ENCODE data around the gene SPAG6.
"Not testable (repeated sequence)": the region's sequence is repeated elsewhere in the genome, so short reads cannot be mapped to it uniquely, and the experiment has no call there.

The SPAG6 gene

GRCh38 chr10:22344249-22344648 lies 1.0 kb upstream of the SPAG6 start:
- Mint-ChIP-seq H3K9me3 (peaks cover 11% of the 10 kb centered on the region), H3K4me3 (no peak overlapping the region), H3K27ac (no peak overlapping the region), H3K4me1 (ENCODE audit: low read depth) (peaks cover 25% of the 10 kb centered on the region), H3K36me3 (ENCODE audit: low read depth) (no peaks in the 10 kb centered on the region), H3K27me3 (peaks cover 77% of the 10 kb centered on the region)
- no peak for DNase-seq

- H3K9me3 Mint-ChIP-seq: peaks cover 11% of the 10 kb centered on the region
- peaks cover 19% of the 10 kb centered on the region for H3K4me1 Mint-ChIP-seq (ENCODE audit: low read depth)
- H3K4me3 Mint-ChIP-seq: peak overlapping the region; percentile 53
- H3K27me3 Mint-ChIP-seq: peaks cover 71% of the 10 kb centered on the region
- no peaks in the 10 kb centered on the region for H3K36me3 Mint-ChIP-seq (ENCODE audit: low read depth)
- DNase-seq: no peak
- peak overlapping the region; percentile 75 for H3K27ac Mint-ChIP-seq
Observed at GRCh38 chr10:22344781-22345300, 455 bp upstream of the SPAG6 start.

GRCh38 chr10:22346096-22346661 lies 883 bp downstream of the SPAG6 start:
- Mint-ChIP-seq H3K4me3 (peak overlapping the region; percentile 18), H3K9me3 (peaks cover 11% of the 10 kb centered on the region), H3K36me3 (ENCODE audit: low read depth) (no peaks in the 10 kb centered on the region), H3K27me3 (peaks cover 66% of the 10 kb centered on the region), H3K27ac (no peak overlapping the region), H3K4me1 (ENCODE audit: low read depth) (peaks cover 14% of the 10 kb centered on the region)
- no peak for DNase-seq

GRCh38 chr10:22349755-22350154 lies 4.5 kb downstream of the SPAG6 start:
- H3K4me1 Mint-ChIP-seq (ENCODE audit: low read depth): peaks cover 5% of the 10 kb centered on the region
- peaks cover 5% of the 10 kb centered on the region for H3K9me3 Mint-ChIP-seq
- no peak overlapping the region for H3K27ac Mint-ChIP-seq
- peaks cover 40% of the 10 kb centered on the region for H3K27me3 Mint-ChIP-seq
- H3K36me3 Mint-ChIP-seq (ENCODE audit: low read depth): no peaks in the 10 kb centered on the region
- DNase-seq: no peak
- H3K4me3 Mint-ChIP-seq: no peak overlapping the region

GRCh38 chr10:22351131-22351703 lies 5.9 kb downstream of the SPAG6 start:
- no peaks in the 10 kb centered on the region for H3K4me1 Mint-ChIP-seq (ENCODE audit: low read depth)
- H3K36me3 Mint-ChIP-seq (ENCODE audit: low read depth): no peaks in the 10 kb centered on the region
- no peak for DNase-seq
- H3K27ac Mint-ChIP-seq: no peak overlapping the region
- no peak overlapping the region for H3K4me3 Mint-ChIP-seq
- H3K27me3 Mint-ChIP-seq: peaks cover 26% of the 10 kb centered on the region
- H3K9me3 Mint-ChIP-seq: peaks cover 3% of the 10 kb centered on the region

GRCh38 chr10:22356324-22356873 lies 11.1 kb downstream of the SPAG6 start:
- DNase-seq: no peak
- Mint-ChIP-seq H3K4me1 (ENCODE audit: low read depth) (no peaks in the 10 kb centered on the region), H3K36me3 (ENCODE audit: low read depth) (no peaks in the 10 kb centered on the region), H3K27me3 (peaks cover 7% of the 10 kb centered on the region), H3K27ac (no peak overlapping the region), H3K4me3 (no peak overlapping the region), H3K9me3 (no peaks in the 10 kb centered on the region)

- not testable (repeated sequence) for H3K36me3 Mint-ChIP-seq (ENCODE audit: low read depth); H3K9me3 Mint-ChIP-seq; H3K27me3 Mint-ChIP-seq; H3K27ac Mint-ChIP-seq; H3K4me1 Mint-ChIP-seq (ENCODE audit: low read depth); H3K4me3 Mint-ChIP-seq; DNase-seq
Observed at GRCh38 chr10:22357770-22358169, 12.5 kb downstream of the SPAG6 start.

- peaks cover 29% of the 10 kb centered on the region for H3K4me1 Mint-ChIP-seq (ENCODE audit: low read depth)
- no peak for DNase-seq
- no peaks in the 10 kb centered on the region for H3K36me3 Mint-ChIP-seq (ENCODE audit: low read depth)
- no peak overlapping the region for H3K4me3 Mint-ChIP-seq
- no peaks in the 10 kb centered on the region for H3K27me3 Mint-ChIP-seq
- H3K27ac Mint-ChIP-seq: no peak overlapping the region
- H3K9me3 Mint-ChIP-seq: no peaks in the 10 kb centered on the region
Observed at GRCh38 chr10:22363305-22363704, 18.0 kb downstream of the SPAG6 start.

- Mint-ChIP-seq H3K36me3 (ENCODE audit: low read depth) (no peaks in the 10 kb centered on the region), H3K9me3 (no peaks in the 10 kb centered on the region), H3K27me3 (no peaks in the 10 kb centered on the region), H3K4me3 (no peak overlapping the region), H3K4me1 (ENCODE audit: low read depth) (peaks cover 41% of the 10 kb centered on the region), H3K27ac (no peak overlapping the region)
- DNase-seq: no peak
Observed at GRCh38 chr10:22364407-22365140, 19.3 kb downstream of the SPAG6 start.

- Mint-ChIP-seq H3K36me3 (ENCODE audit: low read depth) (no peaks in the 10 kb centered on the region), H3K27me3 (no peaks in the 10 kb centered on the region), H3K27ac (peak overlapping the region; percentile 55), H3K4me1 (ENCODE audit: low read depth) (peaks cover 46% of the 10 kb centered on the region), H3K4me3 (no peak overlapping the region), H3K9me3 (no peaks in the 10 kb centered on the region)
- DNase-seq: no peak
Observed at GRCh38 chr10:22365233-22365632, 19.9 kb downstream of the SPAG6 start.

- peak overlapping the region; percentile 55 for H3K27ac Mint-ChIP-seq
- DNase-seq: no peak
Observed at GRCh38 chr10:22365644-22366434, 20.5 kb downstream of the SPAG6 start.

GRCh38 chr10:22366435-22366703 lies 21.1 kb downstream of the SPAG6 start:
- no peak for DNase-seq
- peaks cover 46% of the 10 kb centered on the region for H3K4me1 Mint-ChIP-seq (ENCODE audit: low read depth)
- no peak overlapping the region for H3K27ac Mint-ChIP-seq
- H3K9me3 Mint-ChIP-seq: no peaks in the 10 kb centered on the region
- no peaks in the 10 kb centered on the region for H3K36me3 Mint-ChIP-seq (ENCODE audit: low read depth)
- no peak overlapping the region for H3K4me3 Mint-ChIP-seq
- H3K27me3 Mint-ChIP-seq: no peaks in the 10 kb centered on the region

More at GRCh38 chr10:22365644-22366434, 20.5 kb downstream of the SPAG6 start:
- H3K4me3 Mint-ChIP-seq: no peak overlapping the region
- H3K36me3 Mint-ChIP-seq (ENCODE audit: low read depth): no peaks in the 10 kb centered on the region
- H3K27me3 Mint-ChIP-seq: no peaks in the 10 kb centered on the region
- no peaks in the 10 kb centered on the region for H3K9me3 Mint-ChIP-seq
- peaks cover 46% of the 10 kb centered on the region for H3K4me1 Mint-ChIP-seq (ENCODE audit: low read depth)

GRCh38 chr10:22366771-22367170 lies 21.5 kb downstream of the SPAG6 start:
- no peaks in the 10 kb centered on the region for H3K27me3 Mint-ChIP-seq
- DNase-seq: no peak
- peaks cover 46% of the 10 kb centered on the region for H3K4me1 Mint-ChIP-seq (ENCODE audit: low read depth)
- H3K36me3 Mint-ChIP-seq (ENCODE audit: low read depth): no peaks in the 10 kb centered on the region
- H3K4me3 Mint-ChIP-seq: no peak overlapping the region
- no peaks in the 10 kb centered on the region for H3K9me3 Mint-ChIP-seq
- H3K27ac Mint-ChIP-seq: peak overlapping the region; percentile 3

GRCh38 chr10:22367471-22367870 lies 22.2 kb downstream of the SPAG6 start:
- Mint-ChIP-seq H3K27me3 (no peaks in the 10 kb centered on the region), H3K27ac (peak overlapping the region; percentile 68), H3K9me3 (no peaks in the 10 kb centered on the region), H3K36me3 (ENCODE audit: low read depth) (no peaks in the 10 kb centered on the region), H3K4me1 (ENCODE audit: low read depth) (peaks cover 46% of the 10 kb centered on the region), H3K4me3 (no peak overlapping the region)
- no peak for DNase-seq
